Astrocyte of the spinal cord (primary cell): ENCODE data around the gene ABLIM1.

Experiments used
- DNase-seq: peaks from one replicate; pipeline ENCODE4 v3.0.0; 2011; ENCODE audit warnings: low read depth, low spot score
- H3K4me3 ChIP-seq: 2 replicates; pipeline ENCODE4 v1.5.1; 2011; ENCODE audit warnings: low read depth, mild to moderate bottlenecking, low read length, moderate library complexity
- in situ Hi-C: cut with HindIII; loops from 2 replicates; pipeline ENCODE4 v1.10.0; 2017; ENCODE audit warnings: low sequenced_read_pairs
- TF ChIP-seq, protein P1 (sequence below): IDR thresholded peaks from 2 replicates; pipeline ENCODE4 v1.5.1; 2012; ENCODE audit warnings: low read depth, mild to moderate bottlenecking, low read length, inconsistent platforms

Gene ABLIM1

DNA sequence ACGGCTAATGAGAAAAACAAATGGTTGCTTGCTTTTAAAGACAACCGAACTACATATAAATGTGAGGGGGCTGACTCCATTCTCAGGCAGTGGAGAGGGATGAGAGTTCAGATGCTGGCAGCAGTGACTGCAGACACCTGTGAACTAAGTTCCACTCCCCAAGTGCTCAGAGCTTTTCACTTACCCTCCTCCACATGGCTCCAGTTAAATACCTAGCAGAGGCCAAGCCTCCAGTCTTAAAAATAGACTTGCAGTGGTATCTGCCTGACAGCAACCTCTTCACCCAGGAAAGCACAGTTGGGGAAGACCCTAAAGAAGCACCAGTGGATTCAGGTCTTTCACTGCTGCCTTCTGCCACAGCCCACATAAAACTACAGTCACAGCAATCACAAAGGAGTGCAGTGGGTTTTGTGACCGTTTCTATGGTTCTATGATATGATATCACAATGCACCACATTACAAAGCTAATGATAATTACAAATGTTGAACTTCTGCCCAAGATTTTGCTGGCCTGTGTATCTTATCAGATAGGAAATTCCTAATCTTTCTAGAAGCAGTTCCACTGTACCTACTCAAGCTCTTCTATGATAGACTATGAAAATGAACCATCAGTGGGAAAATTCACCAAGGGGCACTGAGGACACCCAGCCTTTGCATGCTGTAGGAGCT is 3.3 kb upstream of the ABLIM1 start:
- in situ Hi-C loops: no loop called here

GRCh38 chr10:114655671-114656070 is 2.4 kb downstream of the ABLIM1 start:
- DNase-seq: no peak
- TF ChIP-seq, protein P1, sequence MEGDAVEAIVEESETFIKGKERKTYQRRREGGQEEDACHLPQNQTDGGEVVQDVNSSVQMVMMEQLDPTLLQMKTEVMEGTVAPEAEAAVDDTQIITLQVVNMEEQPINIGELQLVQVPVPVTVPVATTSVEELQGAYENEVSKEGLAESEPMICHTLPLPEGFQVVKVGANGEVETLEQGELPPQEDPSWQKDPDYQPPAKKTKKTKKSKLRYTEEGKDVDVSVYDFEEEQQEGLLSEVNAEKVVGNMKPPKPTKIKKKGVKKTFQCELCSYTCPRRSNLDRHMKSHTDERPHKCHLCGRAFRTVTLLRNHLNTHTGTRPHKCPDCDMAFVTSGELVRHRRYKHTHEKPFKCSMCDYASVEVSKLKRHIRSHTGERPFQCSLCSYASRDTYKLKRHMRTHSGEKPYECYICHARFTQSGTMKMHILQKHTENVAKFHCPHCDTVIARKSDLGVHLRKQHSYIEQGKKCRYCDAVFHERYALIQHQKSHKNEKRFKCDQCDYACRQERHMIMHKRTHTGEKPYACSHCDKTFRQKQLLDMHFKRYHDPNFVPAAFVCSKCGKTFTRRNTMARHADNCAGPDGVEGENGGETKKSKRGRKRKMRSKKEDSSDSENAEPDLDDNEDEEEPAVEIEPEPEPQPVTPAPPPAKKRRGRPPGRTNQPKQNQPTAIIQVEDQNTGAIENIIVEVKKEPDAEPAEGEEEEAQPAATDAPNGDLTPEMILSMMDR: no peak
- in situ Hi-C loops: no loop called here

More for the DNA sequence above, 3.3 kb upstream of the ABLIM1 start:
- no peak overlapping the region for H3K4me3 ChIP-seq
- TF ChIP-seq, protein P1: no peak
- DNase-seq: no peak

GRCh38 chr10:114654822-114655575 is 3.1 kb downstream of the ABLIM1 start:
- no peak overlapping the region for H3K4me3 ChIP-seq
- TF ChIP-seq, protein P1: no peak
- in situ Hi-C loops: no loop called here
- DNase-seq: no peak

More at GRCh38 chr10:114655671-114656070, 2.4 kb downstream of the ABLIM1 start:
- no peak overlapping the region for H3K4me3 ChIP-seq

DNA sequence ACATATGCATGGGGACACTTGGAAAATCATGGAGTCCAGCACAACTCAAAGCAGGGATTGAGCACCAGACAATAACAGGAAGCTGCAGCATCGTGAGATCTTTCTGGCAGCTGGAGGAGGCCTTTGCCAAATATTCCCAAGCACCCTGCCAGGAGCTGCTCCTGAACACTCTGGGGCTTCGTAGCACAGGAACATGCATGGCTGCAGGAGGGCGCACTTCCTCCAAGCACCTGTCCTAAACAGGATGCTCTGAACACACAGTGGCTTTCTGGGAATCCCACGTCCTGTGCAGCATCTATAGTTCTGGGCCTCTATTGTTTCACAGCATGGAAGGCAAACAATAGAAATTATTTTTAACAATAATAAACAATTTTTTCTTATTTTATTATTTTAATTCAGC is 4.1 kb downstream of the ABLIM1 start:
- TF ChIP-seq, protein P1: no peak
- in situ Hi-C loops: no loop called here
- no peak for DNase-seq
- H3K4me3 ChIP-seq: no peak overlapping the region

DNA sequence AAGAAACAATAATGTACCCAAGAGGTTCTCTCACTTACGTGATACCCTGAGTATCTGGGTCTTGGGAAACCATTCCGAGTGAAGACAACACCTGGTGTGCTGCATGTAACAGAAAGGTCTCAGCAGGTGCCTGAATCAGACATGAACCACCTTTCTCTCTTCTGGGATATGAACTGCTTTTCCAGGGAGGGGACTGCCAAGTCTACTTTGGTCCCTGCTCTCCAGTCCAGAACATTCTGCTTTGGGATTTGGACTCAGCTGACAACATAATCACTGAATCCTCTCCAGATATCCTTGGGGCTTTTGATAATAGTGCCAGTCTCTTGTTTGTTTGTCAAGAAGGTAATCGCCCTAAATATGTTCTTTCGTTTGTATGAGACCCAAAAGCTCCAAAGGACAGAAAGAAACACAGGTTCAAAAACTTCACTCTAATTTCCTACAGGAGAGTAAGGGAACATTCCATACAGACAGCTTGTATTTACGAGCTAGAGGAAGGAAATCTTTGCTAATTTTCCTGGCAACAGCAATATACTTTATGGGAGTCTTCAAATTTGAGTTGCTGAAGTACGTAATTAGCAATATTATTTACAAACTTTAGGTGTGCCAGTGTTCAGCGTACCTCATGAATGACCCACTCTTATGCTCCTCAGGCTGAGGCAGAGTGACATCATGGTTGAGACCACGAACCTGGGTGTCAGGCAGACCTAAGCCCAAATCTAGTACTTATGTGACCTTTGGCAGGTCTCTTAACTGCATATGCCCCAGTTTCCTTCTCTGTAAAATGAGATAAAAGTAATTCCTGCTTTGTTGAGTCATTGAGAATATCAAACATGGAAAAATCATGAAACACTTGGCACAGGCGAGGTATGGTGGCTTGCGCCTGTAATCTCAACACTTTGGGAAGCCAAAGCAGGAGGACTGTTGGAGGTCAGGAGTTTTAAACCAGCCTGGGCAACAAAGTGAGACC is 5.4 kb downstream of the ABLIM1 start:
- in situ Hi-C loops: no loop called here
- H3K4me3 ChIP-seq: no peak overlapping the region
- no peak for DNase-seq
- TF ChIP-seq, protein P1: no peak

- DNase-seq: no peak
- in situ Hi-C loops: no loop called here
- TF ChIP-seq, protein P1: no peak
- H3K4me3 ChIP-seq: no peak overlapping the region
Observed at GRCh38 chr10:114650831-114651230, 7.2 kb downstream of the ABLIM1 start.
